HG02588 (cell line): ENCODE measurements around the gene ANO4.
"Not testable (repeated sequence)": the region's sequence is repeated elsewhere in the genome, so short reads cannot be mapped to it uniquely, and the experiment has no call there.

Source experiments
- ATAC-seq: cut with Tn5 transposase; IDR thresholded peaks from one replicate; pipeline ENCODE4 v1.9.1; 2021; ENCODE audit warnings: mild to moderate bottlenecking, moderate library complexity; ENCODE audit not compliant: unreplicated experiment

ANO4 gene

GRCh38 chr12:101076921-101077320, 282.3 kb downstream of the ANO4 start:
- no peak for ATAC-seq

- ATAC-seq: no peak
Observed at GRCh38 chr12:101077791-101078528, 283.4 kb downstream of the ANO4 start.

DNA sequence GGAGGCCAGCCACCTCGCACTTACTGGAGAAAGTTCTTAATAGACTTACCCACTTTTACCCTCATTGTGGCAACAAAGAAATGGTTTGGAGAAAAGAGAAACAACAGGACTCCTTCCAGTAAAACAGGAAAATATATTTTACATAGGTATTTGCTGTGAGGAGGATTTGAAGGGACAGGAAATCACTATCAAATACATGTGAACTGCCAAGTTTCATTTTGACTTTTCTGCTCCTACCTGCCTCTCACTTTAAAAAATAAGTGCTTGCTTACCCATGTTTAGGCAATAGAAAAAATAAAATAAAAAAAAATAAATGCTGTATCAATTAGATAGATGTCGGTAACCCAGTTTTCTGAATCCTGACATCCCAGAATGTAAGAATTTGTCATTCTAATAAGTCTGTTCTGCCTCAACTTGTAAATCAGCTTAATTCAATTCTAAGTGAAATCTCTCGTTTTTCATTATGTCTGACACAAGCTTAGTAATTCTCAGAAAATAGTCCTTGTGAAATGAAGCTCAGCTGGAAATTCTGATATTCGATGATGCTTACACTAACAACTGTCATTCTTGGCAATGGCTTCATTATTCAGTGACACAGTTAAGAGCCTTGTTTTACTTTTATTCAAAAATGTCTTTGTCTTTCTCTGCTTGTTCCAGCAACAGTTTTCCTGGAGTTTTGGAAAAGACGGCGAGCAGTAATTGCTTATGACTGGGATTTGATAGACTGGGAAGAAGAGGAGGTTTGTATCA, 284.1 kb downstream of the ANO4 start:
- no peak for ATAC-seq

DNA sequence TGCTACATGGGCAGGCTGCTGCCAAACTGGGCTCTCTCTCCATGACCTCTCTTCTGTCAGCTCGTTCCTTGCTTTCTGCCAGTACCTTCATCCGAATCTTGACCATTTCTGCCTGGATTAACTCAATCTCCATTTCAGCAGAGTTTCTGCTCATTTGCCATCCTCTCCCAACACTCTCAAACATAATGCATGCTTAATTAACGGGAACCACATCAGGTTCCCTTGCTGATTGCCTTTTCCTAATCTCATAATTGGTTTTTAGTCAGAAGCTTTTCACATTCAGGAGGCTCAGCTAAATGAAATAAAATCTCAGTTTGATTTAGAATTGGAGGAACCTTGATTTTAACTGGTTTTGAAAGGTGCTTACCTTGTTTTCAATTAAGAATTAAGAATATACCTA, 288.1 kb downstream of the ANO4 start:
- ATAC-seq: no peak

GRCh38 chr12:101086490-101087135, 292.0 kb downstream of the ANO4 start:
- no peak for ATAC-seq

DNA sequence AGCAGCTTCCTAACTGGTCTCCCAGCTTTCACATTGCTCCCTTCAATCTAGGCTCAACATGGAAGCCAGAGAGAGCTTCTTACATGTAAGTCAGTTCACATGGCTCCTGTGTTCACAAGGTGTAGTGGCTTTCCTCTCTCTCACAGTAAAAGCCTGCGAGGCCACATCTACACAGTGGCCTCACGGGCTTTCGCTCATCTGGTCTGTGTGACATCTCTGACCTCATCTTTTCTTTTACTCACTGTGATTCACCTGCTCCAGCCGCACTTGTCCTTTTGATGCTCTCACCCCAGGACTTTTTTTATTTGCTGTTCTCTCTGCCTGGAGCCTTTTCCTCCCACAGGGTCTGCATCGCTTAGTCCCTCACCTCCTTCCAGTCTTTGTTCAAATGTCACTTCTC, 293.3 kb downstream of the ANO4 start:
- no peak for ATAC-seq

DNA sequence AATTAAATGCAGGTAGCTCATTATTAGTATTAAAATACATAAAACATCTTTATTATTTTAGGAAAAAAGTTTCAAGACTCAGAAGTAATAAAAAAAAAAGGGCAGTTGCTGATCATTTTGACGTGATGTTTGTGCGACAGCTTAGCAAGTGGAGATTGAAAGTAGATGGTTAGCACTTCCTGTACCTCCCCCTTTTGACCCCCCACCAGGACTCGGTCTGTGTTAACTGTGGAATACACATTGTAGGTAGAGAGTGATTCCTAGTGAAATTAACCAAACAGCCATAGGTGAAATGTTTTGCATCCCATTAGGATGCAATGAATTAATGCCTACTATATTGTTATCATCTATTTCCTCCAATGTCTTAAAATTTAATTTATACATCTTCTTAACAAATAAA, 294.7 kb downstream of the ANO4 start:
- no peak for ATAC-seq

- not testable (repeated sequence) for ATAC-seq
Observed at GRCh38 chr12:101090222-101090621, 295.6 kb downstream of the ANO4 start.

DNA sequence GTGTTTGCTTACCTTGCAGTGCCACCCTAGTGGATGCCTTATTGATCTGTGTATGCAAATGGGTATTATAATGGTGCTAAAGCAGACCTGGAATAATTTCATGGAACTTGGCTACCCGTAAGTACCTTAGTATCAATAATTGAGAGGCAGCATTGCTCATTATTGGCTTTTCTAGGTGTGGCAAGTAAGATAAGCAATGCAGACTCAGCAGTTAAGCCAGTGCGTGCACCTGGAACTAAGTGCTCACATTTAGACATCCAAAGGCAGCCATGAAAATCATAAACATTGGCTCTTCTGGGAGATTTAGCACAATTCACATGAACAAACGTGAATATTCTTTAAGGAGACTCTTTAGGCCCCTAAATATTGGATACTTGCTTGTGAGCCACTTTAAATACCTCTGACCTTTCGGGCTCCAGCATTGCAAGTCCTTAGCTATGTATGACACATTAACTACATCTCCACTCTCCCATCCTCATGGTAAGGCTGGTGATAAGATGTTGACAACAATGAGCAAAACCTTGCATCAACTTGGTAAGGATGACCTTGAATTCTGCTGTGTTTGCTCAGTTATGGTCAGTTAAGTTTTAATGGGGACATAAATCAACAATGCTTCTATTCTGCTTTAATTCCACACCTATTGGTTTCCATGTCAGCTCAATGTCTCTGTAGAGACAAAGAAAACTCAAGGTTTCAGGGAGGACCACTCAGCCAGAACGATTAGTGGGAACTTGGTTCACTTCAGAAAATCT, 303.4 kb downstream of the ANO4 start:
- ATAC-seq: no peak

- no peak for ATAC-seq
Observed at GRCh38 chr12:101107032-101107763, 312.6 kb downstream of the ANO4 start.

DNA sequence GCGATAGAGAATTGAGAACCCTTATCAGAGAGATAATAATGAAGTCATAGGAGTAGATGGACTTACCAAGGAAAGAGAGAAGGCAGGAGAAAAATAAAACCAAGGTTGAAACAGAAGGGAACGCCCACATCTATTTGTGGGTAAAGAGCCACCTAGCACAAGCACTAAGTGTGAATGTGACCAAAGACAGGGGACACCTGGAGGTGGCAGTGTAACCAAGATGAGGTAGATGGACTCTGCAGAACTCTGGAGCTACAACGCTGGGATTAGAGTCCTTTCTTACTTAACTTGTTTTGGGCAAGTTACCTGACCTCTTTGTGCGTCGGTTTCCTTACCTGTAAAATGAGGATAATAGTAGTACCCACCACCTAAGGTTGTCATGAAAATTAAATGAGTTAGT, 313.6 kb downstream of the ANO4 start:
- no peak for ATAC-seq

GRCh38 chr12:101110866-101111265, 316.3 kb downstream of the ANO4 start:
- ATAC-seq: no peak

DNA sequence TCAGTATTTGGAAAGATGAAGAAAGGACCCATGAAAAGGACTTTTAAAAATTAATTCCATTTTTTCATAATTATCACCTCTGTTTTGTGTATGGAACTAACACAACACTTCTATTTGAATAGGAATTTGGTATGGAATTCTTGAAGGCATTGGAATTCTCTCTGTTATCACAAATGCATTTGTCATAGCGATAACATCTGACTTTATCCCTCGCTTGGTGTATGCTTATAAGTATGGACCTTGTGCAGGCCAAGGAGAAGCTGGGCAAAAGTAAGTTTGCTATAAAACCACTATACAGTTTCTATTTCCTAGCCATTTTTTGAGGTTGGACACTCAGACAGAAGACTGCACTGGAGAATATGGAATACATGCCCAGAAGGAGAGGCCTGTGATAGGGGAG, 316.9 kb downstream of the ANO4 start:
- no peak for ATAC-seq

DNA sequence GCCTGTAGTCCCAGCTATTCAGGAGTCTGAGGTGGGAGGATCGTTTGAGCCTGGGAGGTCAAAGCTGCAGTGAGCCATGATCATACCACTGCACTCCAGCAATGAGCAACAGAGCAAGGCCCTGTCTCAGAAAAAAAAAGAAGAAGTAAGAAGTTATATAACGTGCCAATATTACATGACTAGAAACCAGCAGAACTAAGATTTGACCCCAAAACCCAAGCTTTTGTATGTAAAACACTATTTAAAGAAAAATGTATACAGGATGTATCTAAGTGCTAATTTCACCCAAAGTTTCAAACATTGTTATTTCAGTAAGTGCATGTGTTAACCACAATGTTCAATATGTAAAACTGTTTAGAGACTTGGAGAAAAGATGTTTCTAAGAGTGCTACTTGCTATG, 320.8 kb downstream of the ANO4 start:
- ATAC-seq: no peak

GRCh38 chr12:101116911-101117310, 322.3 kb downstream of the ANO4 start:
- no peak for ATAC-seq

DNA sequence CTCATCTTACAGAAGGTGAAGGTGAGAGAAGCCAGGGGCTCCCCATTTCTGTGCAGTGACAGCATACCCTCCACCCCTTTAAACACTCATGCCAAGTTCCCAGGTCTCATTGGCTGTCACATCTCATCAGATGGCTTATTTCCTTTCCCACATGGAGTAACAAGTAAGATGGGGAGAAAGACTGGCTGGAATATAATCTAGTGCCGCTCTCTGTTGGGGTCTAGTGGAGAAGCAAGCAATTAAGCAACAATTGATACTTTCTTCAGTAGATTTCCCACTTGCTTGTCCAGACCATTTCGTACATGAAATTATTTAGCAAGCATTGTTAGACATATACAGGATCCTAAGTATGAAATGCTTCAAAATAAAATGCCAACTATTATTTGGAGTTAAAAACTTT, 323.3 kb downstream of the ANO4 start:
- ATAC-seq: no peak

DNA sequence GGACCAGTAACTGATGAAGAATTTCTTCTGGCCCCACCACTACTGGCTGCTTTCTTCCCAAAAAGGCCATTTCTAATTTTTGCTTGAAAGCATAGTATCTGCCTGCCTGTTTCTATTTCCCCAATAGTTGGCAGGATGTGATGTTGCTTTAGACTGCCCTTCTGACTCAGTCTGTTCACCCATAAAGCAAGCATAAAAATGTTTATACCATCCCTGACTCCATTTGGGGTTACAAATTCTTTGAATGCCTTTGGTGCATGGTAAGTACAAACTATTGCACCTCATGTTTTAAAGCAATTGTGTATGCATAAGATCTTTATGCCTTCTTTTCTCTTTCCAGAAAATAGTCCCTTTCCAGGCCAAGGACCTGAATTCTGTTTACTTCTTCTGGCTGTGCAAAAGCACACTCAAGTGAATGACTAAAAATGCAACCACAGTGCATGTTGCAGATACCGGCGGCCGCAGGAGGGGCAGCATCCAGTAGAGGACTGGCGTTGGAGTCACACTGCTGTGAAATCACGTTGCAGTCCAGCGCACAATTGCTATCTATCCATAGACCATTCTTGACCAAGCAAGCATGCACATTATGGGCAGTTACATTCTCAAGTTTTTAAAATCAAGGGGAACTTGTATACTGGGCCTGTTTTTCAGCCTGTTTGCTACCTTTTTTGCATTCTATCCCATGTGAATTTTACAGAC, 333.1 kb downstream of the ANO4 start:
- no peak for ATAC-seq

GRCh38 chr12:101145777-101146431, 351.3 kb downstream of the ANO4 start:
- ATAC-seq: not testable (repeated sequence)

DNA sequence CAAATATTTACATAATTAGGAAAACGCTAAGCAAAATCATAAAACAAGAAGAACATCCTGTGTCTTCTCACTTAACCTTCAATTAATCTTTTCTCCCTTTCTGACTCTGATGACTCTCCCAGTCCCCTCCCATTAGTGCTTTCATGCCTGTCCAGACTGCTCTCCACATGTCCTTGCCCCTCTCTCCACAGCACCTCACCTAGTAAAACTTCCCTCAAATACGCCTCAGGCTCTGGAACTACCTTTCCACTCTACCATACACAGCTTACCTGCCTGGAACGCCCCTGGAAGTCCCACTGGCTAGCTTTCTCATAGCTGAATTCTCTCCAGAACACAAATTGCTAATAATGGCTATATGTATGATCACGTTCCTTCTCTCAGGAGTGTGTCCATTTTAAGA, 370.7 kb downstream of the ANO4 start:
- ATAC-seq: no peak
